HepG2 (cell line): ENCODE results near the gene NEK8. TPM values are rescaled to one million over a fixed set of nuclear protein-coding genes. Genes with fewer than 3 reads are reported as not detected.

Experiments
- EP300 ChIP-seq, 3 experiments: sonication (generic) in 1 of 3; formaldehyde crosslinking in 1 of 3; IDR thresholded peaks; 2 replicates each; pipeline versions ENCODE4 v1.5.1 to v1.6.1; 2011 to 2020; ENCODE audit warnings: low read depth in 2 of 3, low read length in 2 of 3, borderline replicate concordance in 1 of 3, improper control_type of control experiment in 1 of 3, mild to moderate bottlenecking in 1 of 3, missing genetic modification reagents in 1 of 3, moderate library complexity in 1 of 3
- MLX ChIP-seq: IDR thresholded peaks from 2 replicates; pipeline ENCODE4 v1.6.1; 2016
- RFXAP ChIP-seq: sonication (generic); formaldehyde crosslinking; IDR thresholded peaks from 2 replicates; pipeline ENCODE4 v1.4.0; 2020; ENCODE audit warnings: missing genetic modification reagents, borderline replicate concordance
- SIX4 ChIP-seq: sonication (generic); formaldehyde crosslinking; IDR thresholded peaks from 2 replicates; pipeline ENCODE4 v1.4.0; 2020; ENCODE audit warnings: missing genetic modification reagents
- ZNF225 ChIP-seq: sonication (generic); formaldehyde crosslinking; IDR thresholded peaks from 2 replicates; pipeline ENCODE4 v1.4.0; 2020; ENCODE audit warnings: mild to moderate bottlenecking, missing genetic modification reagents
- ZNF263 ChIP-seq: sonication (generic); formaldehyde crosslinking; IDR thresholded peaks from 2 replicates; pipeline ENCODE4 v1.4.0; 2020; ENCODE audit warnings: missing genetic modification reagents
- ZNF644 ChIP-seq: IDR thresholded peaks from 2 replicates; pipeline ENCODE4 v1.6.1; 2016; ENCODE audit warnings: low read depth
- ZNF883 ChIP-seq: sonication (generic); formaldehyde crosslinking; IDR thresholded peaks from 2 replicates; pipeline ENCODE4 v1.5.1; 2020; ENCODE audit warnings: mild to moderate bottlenecking, missing genetic modification reagents; ENCODE audit errors: not compliant biosample characterization
- ZSCAN22 ChIP-seq: sonication (generic); formaldehyde crosslinking; IDR thresholded peaks from 2 replicates; pipeline ENCODE4 v1.4.0; 2020; ENCODE audit warnings: mild to moderate bottlenecking, missing genetic modification reagents
- polyA plus RNA-seq, 8 experiments: library from polyadenylated mRNA; depleted of rRNA in 3 of 8; stranded (reverse) in 7 of 8; unstranded in 1 of 8; fragments of >200 nt; fragmentation: Illumina TruSeq in 4 of 8; extraction: Trizol in 4 of 8; gene quantifications; 2 replicates each; pipeline versions ENCODE4 v1.2.1 to v1.2.3, GENCODE V29; 2011 to 2016; ENCODE audit warnings: low read depth in 4 of 8, missing spikeins in 1 of 8, mixed read lengths in 1 of 8; ENCODE audit not compliant: insufficient read depth in 1 of 8
- total RNA-seq, 5 experiments: library from RNA; depleted of rRNA; stranded (reverse); fragments of >200 nt; fragmentation: Illumina TruSeq; extraction: Trizol; gene quantifications; 2 replicates each; pipeline ENCODE4 v1.2.3, GENCODE V29; 2016; ENCODE audit warnings: low read depth in 1 of 5
- TF ChIP-seq, protein P1 (sequence below): sonication (generic); formaldehyde crosslinking; IDR thresholded peaks from 2 replicates; pipeline ENCODE4 v1.4.0; 2020; ENCODE audit warnings: missing genetic modification reagents
- TF ChIP-seq, protein P2 (sequence below): sonication (generic); formaldehyde crosslinking; IDR thresholded peaks from 2 replicates; pipeline ENCODE4 v1.5.1; 2020; ENCODE audit warnings: mild to moderate bottlenecking, missing genetic modification reagents
- TF ChIP-seq, protein P3 (sequence below): sonication (generic); formaldehyde crosslinking; IDR thresholded peaks from 2 replicates; pipeline ENCODE4 v1.4.0; 2020; ENCODE audit warnings: missing genetic modification reagents; ENCODE audit errors: not compliant biosample characterization

NEK8 gene
- total and polyA plus RNA-seq, 2 of the 13 experiments (the other 11 are each of a cell fraction or from before 2014, with no cell fraction given) = 5.8 to 13.5 TPM

DNA sequence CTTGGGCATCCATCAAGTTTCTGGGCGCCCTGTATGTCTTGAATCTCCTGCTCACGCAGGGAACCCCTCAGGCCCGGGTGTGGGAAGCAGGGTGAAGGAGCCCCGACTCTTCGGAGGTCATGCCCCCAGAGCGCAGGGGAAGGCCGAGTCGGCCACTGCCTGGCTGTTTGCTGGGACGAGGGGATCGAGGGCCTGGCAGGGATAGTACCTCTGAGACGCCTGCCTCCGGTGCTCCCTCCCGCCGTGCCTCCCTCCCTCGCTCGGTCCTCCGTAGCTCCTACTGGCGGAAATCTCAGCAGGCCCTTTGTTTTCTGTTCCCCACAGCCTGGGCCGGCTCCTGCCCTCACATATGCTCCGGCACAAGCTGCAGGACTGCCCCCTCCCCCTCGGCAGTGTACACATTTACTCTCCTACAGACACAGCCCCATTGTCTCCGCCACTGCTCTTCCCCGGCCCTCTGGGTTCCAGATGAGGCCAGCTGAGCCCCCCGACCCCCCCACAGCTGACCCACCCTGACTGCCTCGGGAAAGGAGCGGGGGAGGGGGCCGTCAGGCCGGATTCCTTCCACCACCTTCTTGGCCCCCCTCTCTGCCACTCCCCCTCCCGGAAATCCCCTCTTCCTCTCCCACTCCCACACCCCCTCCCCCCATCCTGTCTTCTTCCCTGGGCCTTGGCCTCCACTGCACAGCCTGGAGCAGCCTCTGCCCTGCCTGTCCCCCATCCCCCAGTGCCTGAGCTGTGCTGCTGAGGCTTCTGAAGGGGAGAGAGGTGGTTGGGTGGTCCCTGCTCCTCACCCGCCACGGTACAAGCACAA, 16.6 kb downstream of the NEK8 start (continued):
- TF ChIP-seq, protein P1, sequence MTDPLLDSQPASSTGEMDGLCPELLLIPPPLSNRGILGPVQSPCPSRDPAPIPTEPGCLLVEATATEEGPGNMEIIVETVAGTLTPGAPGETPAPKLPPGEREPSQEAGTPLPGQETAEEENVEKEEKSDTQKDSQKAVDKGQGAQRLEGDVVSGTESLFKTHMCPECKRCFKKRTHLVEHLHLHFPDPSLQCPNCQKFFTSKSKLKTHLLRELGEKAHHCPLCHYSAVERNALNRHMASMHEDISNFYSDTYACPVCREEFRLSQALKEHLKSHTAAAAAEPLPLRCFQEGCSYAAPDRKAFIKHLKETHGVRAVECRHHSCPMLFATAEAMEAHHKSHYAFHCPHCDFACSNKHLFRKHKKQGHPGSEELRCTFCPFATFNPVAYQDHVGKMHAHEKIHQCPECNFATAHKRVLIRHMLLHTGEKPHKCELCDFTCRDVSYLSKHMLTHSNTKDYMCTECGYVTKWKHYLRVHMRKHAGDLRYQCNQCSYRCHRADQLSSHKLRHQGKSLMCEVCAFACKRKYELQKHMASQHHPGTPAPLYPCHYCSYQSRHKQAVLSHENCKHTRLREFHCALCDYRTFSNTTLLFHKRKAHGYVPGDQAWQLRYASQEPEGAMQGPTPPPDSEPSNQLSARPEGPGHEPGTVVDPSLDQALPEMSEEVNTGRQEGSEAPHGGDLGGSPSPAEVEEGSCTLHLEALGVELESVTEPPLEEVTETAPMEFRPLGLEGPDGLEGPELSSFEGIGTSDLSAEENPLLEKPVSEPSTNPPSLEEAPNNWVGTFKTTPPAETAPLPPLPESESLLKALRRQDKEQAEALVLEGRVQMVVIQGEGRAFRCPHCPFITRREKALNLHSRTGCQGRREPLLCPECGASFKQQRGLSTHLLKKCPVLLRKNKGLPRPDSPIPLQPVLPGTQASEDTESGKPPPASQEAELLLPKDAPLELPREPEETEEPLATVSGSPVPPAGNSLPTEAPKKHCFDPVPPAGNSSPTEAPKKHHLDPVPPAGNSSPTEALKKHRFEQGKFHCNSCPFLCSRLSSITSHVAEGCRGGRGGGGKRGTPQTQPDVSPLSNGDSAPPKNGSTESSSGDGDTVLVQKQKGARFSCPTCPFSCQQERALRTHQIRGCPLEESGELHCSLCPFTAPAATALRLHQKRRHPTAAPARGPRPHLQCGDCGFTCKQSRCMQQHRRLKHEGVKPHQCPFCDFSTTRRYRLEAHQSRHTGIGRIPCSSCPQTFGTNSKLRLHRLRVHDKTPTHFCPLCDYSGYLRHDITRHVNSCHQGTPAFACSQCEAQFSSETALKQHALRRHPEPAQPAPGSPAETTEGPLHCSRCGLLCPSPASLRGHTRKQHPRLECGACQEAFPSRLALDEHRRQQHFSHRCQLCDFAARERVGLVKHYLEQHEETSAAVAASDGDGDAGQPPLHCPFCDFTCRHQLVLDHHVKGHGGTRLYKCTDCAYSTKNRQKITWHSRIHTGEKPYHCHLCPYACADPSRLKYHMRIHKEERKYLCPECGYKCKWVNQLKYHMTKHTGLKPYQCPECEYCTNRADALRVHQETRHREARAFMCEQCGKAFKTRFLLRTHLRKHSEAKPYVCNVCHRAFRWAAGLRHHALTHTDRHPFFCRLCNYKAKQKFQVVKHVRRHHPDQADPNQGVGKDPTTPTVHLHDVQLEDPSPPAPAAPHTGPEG = no peak
- 0 out of 4 replicates have a peak, but pooled peaks of 1 of the 2 experiments have one; percentile 24 for TF ChIP-seq EP300 (IDR thresholded peaks at IDR 0.05; ENCODE audit: low read depth in 2 of 2, low read length in 2 of 2)
- 0 out of 2 replicates have a peak, but pooled peaks have one; percentile 12 for TF ChIP-seq EP300 (CRISPR knock-in tag; IDR thresholded peaks at IDR 0.05; ENCODE audit: borderline replicate concordance)
- TF ChIP-seq, protein P2, sequence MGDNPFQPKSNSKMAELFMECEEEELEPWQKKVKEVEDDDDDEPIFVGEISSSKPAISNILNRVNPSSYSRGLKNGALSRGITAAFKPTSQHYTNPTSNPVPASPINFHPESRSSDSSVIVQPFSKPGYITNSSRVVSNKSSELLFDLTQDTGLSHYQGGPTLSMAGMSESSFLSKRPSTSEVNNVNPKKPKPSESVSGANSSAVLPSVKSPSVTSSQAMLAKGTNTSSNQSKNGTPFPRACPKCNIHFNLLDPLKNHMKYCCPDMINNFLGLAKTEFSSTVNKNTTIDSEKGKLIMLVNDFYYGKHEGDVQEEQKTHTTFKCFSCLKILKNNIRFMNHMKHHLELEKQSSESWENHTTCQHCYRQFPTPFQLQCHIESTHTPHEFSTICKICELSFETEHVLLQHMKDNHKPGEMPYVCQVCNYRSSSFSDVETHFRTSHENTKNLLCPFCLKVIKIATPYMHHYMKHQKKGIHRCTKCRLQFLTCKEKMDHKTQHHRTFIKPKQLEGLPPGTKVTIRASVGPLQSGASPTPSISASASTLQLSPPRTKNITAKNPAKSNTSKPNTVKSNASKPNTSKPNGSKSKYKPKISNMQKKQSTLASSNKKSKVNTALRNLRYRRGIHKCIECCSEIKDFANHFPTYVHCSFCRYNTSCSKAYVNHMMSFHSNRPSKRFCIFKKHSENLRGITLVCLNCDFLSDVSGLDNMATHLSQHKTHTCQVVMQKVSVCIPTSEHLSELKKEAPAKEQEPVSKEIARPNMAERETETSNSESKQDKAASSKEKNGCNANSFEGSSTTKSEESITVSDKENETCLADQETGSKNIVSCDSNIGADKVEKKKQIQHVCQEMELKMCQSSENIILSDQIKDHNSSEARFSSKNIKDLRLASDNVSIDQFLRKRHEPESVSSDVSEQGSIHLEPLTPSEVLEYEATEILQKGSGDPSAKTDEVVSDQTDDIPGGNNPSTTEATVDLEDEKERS = no peak
- TF ChIP-seq ZNF225 (CRISPR knock-in tag) = no peak
- no peak for TF ChIP-seq ZNF883 (CRISPR knock-in tag)
- TF ChIP-seq RFXAP (CRISPR knock-in tag) = no peak
- peak; percentile 98 for TF ChIP-seq ZNF263 (CRISPR knock-in tag)
- TF ChIP-seq MLX = 0 out of 2 replicates have a peak, but pooled peaks have one; percentile 28
- no peak for TF ChIP-seq SIX4 (CRISPR knock-in tag)
- no peak for TF ChIP-seq ZNF644 (CRISPR knock-in tag)
- TF ChIP-seq, protein P3, sequence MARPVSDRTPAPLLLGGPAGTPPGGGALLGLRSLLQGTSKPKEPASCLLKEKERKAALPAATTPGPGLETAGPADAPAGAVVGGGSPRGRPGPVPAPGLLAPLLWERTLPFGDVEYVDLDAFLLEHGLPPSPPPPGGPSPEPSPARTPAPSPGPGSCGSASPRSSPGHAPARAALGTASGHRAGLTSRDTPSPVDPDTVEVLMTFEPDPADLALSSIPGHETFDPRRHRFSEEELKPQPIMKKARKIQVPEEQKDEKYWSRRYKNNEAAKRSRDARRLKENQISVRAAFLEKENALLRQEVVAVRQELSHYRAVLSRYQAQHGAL (CRISPR knock-in tag) = no peak
- TF ChIP-seq ZSCAN22 (CRISPR knock-in tag) = no peak
